ENCODE results near the gene SLC9C1. TPM values are rescaled to one million over a fixed set of nuclear protein-coding genes. Genes with fewer than 3 reads are reported as not detected.

SLC9C1 gene
- total RNA-seq, 2 experiments from 2014 or later: not detected

- no peak overlapping the region for H3K27ac Mint-ChIP-seq
- H3K4me1 Mint-ChIP-seq (ENCODE audit: low read depth): no peaks in the 10 kb centered on the region
Measured at GRCh38 chr3:112253301-112253971, 40.6 kb downstream of the SLC9C1 start.

GRCh38 chr3:112247900-112248299, 46.1 kb downstream of the SLC9C1 start:
- POLR2A ChIA-PET: no interaction called here
- intact Hi-C loops (cut with micrococcal nuclease): no loop called here
- Mint-ChIP-seq H3K36me3 (ENCODE audit: low read depth) (no peaks in the 10 kb centered on the region), H3K4me1 (ENCODE audit: low read depth) (no peaks in the 10 kb centered on the region), H3K4me3 (no peak overlapping the region), H3K9me3 (no peaks in the 10 kb centered on the region), H3K27ac (no peak overlapping the region), H3K27me3 (no peaks in the 10 kb centered on the region)
- CTCF ChIA-PET: no interaction called here
- DNase-seq (no peak), ATAC-seq (no peak)
- no peak for TF ChIP-seq CTCF (IDR thresholded peaks at IDR 0.05)

More at GRCh38 chr3:112253301-112253971, 40.6 kb downstream of the SLC9C1 start:
- no peak for ATAC-seq
- Mint-ChIP-seq H3K36me3 (ENCODE audit: low read depth) (peaks cover 2% of the 10 kb centered on the region), H3K9me3 (peaks cover 8% of the 10 kb centered on the region), H3K4me3 (no peak overlapping the region), H3K27me3 (peaks cover 1% of the 10 kb centered on the region)
- no peak for DNase-seq
- ChIA-PET POLR2A (interaction anchor here (1.3 kb wide), 1 partner anchor 147 kb away, joined by 3 read pairs; no protein-coding TSS in a partner anchor), CTCF (no interaction called here)
- TF ChIP-seq CTCF (IDR thresholded peaks at IDR 0.05): no peak
- intact Hi-C loops (cut with micrococcal nuclease): no loop called here

- intact Hi-C loops (cut with micrococcal nuclease): no loop called here
- ChIA-PET POLR2A (no interaction called here), CTCF (interaction anchor here (0.8 to 1.1 kb wide), 2 partner anchors 46 to 136 kb away, joined by 4 to 6 read pairs; partner anchors contain the start of gene SLC9C1)
- Mint-ChIP-seq H3K27ac (no peak overlapping the region), H3K36me3 (ENCODE audit: low read depth) (no peaks in the 10 kb centered on the region), H3K4me3 (no peak overlapping the region), H3K4me1 (ENCODE audit: low read depth) (no peaks in the 10 kb centered on the region), H3K27me3 (no peaks in the 10 kb centered on the region), H3K9me3 (no peaks in the 10 kb centered on the region)
- no peak for TF ChIP-seq CTCF (IDR thresholded peaks at IDR 0.05)
- DNase-seq (no peak), ATAC-seq (no peak)
Measured at GRCh38 chr3:112247350-112247749, 46.7 kb downstream of the SLC9C1 start.

DNA sequence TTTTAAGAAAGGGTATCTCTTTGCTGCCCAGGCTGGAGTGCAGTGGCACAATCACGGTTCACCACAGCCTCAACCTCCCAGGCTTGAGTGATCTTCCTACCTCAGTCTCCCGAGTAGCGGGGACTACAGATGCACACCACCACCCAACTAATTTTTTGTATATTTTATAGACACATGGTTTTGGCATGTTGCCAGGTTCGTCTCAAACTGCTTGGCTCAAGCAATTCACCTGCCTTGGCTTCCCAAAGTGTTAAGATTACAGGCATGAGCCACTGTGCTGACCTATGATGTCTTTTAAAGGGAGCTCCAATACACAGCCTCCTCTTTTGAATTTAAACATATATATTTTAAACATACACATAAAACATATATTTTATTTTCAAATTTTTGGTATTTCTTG, 60.9 kb downstream of the SLC9C1 start:
- Mint-ChIP-seq H3K27ac (no peak overlapping the region), H3K36me3 (ENCODE audit: low read depth) (no peaks in the 10 kb centered on the region), H3K27me3 (no peaks in the 10 kb centered on the region), H3K4me1 (ENCODE audit: low read depth) (peaks cover 3% of the 10 kb centered on the region), H3K4me3 (no peak overlapping the region), H3K9me3 (no peaks in the 10 kb centered on the region)
- CTCF ChIA-PET: no interaction called here
- intact Hi-C loops (cut with micrococcal nuclease): no loop called here
- DNase-seq (no peak), ATAC-seq (no peak)
- TF ChIP-seq CTCF (IDR thresholded peaks at IDR 0.05): no peak
- POLR2A ChIA-PET: no interaction called here

GRCh38 chr3:112231727-112232126, 62.3 kb downstream of the SLC9C1 start:
- intact Hi-C loops (cut with micrococcal nuclease): no loop called here
- ChIA-PET POLR2A (no interaction called here), CTCF (interaction anchor here (0.7 to 1.0 kb wide), 2 partner anchors 11 to 120 kb away, joined by 3 to 4 read pairs; no protein-coding TSS in a partner anchor)
- H3K27ac Mint-ChIP-seq: no peak overlapping the region
- no peak for DNase-seq
- no peaks in the 10 kb centered on the region for H3K27me3 Mint-ChIP-seq
- TF ChIP-seq CTCF (IDR thresholded peaks at IDR 0.05): no peak
- no peaks in the 10 kb centered on the region for H3K36me3 Mint-ChIP-seq (ENCODE audit: low read depth)
- no peak for ATAC-seq
- H3K4me1 Mint-ChIP-seq (ENCODE audit: low read depth): peaks cover 3% of the 10 kb centered on the region
- H3K9me3 Mint-ChIP-seq: no peaks in the 10 kb centered on the region
- no peak overlapping the region for H3K4me3 Mint-ChIP-seq

Measured in activated CD8-positive, alpha-beta T cell treated with anti-CD3 and anti-CD28 coated beads for 36 hours (primary cell).